ENCODE data around the gene PGBD5.

The PGBD5 gene

GRCh38 chr1:230323686-230324085 lies 102.4 kb downstream of the PGBD5 start:
- TF ChIP-seq POU6F1 (CRISPR knock-in tag; IDR thresholded peaks at IDR 0.05; ENCODE audit: borderline replicate concordance, low read depth) (no peak), ARNTL (CRISPR knock-in tag; IDR thresholded peaks at IDR 0.05; ENCODE audit: borderline replicate concordance, low read depth) (no peak), ESRRG (CRISPR knock-in tag; IDR thresholded peaks at IDR 0.05) (no peak), CREB5 (CRISPR knock-in tag; IDR thresholded peaks at IDR 0.05; ENCODE audit: low read depth) (no peak), ZNF565 (CRISPR knock-in tag; conservative IDR thresholded peaks at IDR 0.05; ENCODE audit: low read depth) (no peak), OSR1 (CRISPR knock-in tag; IDR thresholded peaks at IDR 0.05) (no peak), ZFP30 (CRISPR knock-in tag; IDR thresholded peaks at IDR 0.05) (no peak), PATZ1 (CRISPR knock-in tag; IDR thresholded peaks at IDR 0.05; ENCODE audit: borderline replicate concordance) (no peak), ZC3H10 (CRISPR knock-in tag; IDR thresholded peaks at IDR 0.05) (no peak), GLIS3 (CRISPR knock-in tag; IDR thresholded peaks at IDR 0.05) (no peak), TSHZ2 (CRISPR knock-in tag; IDR thresholded peaks at IDR 0.05) (no peak), SNAI2 (CRISPR knock-in tag; IDR thresholded peaks at IDR 0.05) (no peak), BACH2 (CRISPR knock-in tag; IDR thresholded peaks at IDR 0.05; ENCODE audit: borderline replicate concordance) (no peak)
- no peak for ATAC-seq

GRCh38 chr1:230322967-230323547 lies 103.1 kb downstream of the PGBD5 start:
- TF ChIP-seq ZNF565 (CRISPR knock-in tag; conservative IDR thresholded peaks at IDR 0.05; ENCODE audit: low read depth), result no peak
- no peak for TF ChIP-seq ZC3H10 (CRISPR knock-in tag; IDR thresholded peaks at IDR 0.05)
- no peak for TF ChIP-seq PPARA (CRISPR knock-in tag; IDR thresholded peaks at IDR 0.05; ENCODE audit: borderline replicate concordance)
- no peak for TF ChIP-seq BACH2 (CRISPR knock-in tag; IDR thresholded peaks at IDR 0.05; ENCODE audit: borderline replicate concordance)
- no peak for ATAC-seq

GRCh38 chr1:230322421-230322756 lies 103.7 kb downstream of the PGBD5 start:
- no peak for TF ChIP-seq BACH2 (CRISPR knock-in tag; IDR thresholded peaks at IDR 0.05; ENCODE audit: borderline replicate concordance)
- TF ChIP-seq TSHZ2 (CRISPR knock-in tag; IDR thresholded peaks at IDR 0.05), result no peak
- no peak for TF ChIP-seq ARNTL (CRISPR knock-in tag; IDR thresholded peaks at IDR 0.05; ENCODE audit: borderline replicate concordance, low read depth)
- ATAC-seq, result no peak

GRCh38 chr1:230321741-230322420 lies 104.3 kb downstream of the PGBD5 start:
- TF ChIP-seq ZFP30 (CRISPR knock-in tag; IDR thresholded peaks at IDR 0.05) (no peak), ARNTL (CRISPR knock-in tag; IDR thresholded peaks at IDR 0.05; ENCODE audit: borderline replicate concordance, low read depth) (no peak), PPARA (CRISPR knock-in tag; IDR thresholded peaks at IDR 0.05; ENCODE audit: borderline replicate concordance) (no peak), CREB5 (CRISPR knock-in tag; IDR thresholded peaks at IDR 0.05; ENCODE audit: low read depth) (no peak), TSHZ2 (CRISPR knock-in tag; IDR thresholded peaks at IDR 0.05) (no peak)

More at GRCh38 chr1:230321741-230322420, 104.3 kb downstream of the PGBD5 start:
- no peak for ATAC-seq

Data from SK-N-SH treated with all-trans-retinoic acid at 6 μM for 48 hours (cell line).